ENCODE results near the gene RAB11B.

GRCh38 chr19:8399681-8400188 is 9.6 kb downstream of the RAB11B start:
- TF ChIP-seq IRF5 (IDR thresholded peaks at IDR 0.05; ENCODE audit: borderline replicate concordance) (no peak), REST (IDR thresholded peaks at IDR 0.05; ENCODE audit: low read depth, low read length) (no peak)
- TF ChIP-seq, protein P1, sequence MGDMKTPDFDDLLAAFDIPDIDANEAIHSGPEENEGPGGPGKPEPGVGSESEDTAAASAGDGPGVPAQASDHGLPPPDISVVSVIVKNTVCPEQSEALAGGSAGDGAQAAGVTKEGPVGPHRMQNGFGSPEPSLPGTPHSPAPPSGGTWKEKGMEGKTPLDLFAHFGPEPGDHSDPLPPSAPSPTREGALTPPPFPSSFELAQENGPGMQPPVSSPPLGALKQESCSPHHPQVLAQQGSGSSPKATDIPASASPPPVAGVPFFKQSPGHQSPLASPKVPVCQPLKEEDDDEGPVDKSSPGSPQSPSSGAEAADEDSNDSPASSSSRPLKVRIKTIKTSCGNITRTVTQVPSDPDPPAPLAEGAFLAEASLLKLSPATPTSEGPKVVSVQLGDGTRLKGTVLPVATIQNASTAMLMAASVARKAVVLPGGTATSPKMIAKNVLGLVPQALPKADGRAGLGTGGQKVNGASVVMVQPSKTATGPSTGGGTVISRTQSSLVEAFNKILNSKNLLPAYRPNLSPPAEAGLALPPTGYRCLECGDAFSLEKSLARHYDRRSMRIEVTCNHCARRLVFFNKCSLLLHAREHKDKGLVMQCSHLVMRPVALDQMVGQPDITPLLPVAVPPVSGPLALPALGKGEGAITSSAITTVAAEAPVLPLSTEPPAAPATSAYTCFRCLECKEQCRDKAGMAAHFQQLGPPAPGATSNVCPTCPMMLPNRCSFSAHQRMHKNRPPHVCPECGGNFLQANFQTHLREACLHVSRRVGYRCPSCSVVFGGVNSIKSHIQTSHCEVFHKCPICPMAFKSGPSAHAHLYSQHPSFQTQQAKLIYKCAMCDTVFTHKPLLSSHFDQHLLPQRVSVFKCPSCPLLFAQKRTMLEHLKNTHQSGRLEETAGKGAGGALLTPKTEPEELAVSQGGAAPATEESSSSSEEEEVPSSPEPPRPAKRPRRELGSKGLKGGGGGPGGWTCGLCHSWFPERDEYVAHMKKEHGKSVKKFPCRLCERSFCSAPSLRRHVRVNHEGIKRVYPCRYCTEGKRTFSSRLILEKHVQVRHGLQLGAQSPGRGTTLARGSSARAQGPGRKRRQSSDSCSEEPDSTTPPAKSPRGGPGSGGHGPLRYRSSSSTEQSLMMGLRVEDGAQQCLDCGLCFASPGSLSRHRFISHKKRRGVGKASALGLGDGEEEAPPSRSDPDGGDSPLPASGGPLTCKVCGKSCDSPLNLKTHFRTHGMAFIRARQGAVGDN (IDR thresholded peaks at IDR 0.05) = no peak
- TF ChIP-seq, protein P2, sequence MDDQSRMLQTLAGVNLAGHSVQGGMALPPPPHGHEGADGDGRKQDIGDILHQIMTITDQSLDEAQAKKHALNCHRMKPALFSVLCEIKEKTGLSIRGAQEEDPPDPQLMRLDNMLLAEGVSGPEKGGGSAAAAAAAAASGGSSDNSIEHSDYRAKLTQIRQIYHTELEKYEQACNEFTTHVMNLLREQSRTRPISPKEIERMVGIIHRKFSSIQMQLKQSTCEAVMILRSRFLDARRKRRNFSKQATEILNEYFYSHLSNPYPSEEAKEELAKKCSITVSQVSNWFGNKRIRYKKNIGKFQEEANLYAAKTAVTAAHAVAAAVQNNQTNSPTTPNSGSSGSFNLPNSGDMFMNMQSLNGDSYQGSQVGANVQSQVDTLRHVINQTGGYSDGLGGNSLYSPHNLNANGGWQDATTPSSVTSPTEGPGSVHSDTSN (IDR thresholded peaks at IDR 0.05; ENCODE audit: insufficient replicate concordance, low read depth, low read length) = no peak
- TF ChIP-seq, protein P3, sequence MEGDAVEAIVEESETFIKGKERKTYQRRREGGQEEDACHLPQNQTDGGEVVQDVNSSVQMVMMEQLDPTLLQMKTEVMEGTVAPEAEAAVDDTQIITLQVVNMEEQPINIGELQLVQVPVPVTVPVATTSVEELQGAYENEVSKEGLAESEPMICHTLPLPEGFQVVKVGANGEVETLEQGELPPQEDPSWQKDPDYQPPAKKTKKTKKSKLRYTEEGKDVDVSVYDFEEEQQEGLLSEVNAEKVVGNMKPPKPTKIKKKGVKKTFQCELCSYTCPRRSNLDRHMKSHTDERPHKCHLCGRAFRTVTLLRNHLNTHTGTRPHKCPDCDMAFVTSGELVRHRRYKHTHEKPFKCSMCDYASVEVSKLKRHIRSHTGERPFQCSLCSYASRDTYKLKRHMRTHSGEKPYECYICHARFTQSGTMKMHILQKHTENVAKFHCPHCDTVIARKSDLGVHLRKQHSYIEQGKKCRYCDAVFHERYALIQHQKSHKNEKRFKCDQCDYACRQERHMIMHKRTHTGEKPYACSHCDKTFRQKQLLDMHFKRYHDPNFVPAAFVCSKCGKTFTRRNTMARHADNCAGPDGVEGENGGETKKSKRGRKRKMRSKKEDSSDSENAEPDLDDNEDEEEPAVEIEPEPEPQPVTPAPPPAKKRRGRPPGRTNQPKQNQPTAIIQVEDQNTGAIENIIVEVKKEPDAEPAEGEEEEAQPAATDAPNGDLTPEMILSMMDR (IDR thresholded peaks at IDR 0.05 in 2 of 3, conservative IDR thresholded peaks at IDR 0.05 in 1 of 3; ENCODE audit: control insufficient read depth in 2 of 3, extremely low read depth in 1 of 3, insufficient read depth in 1 of 3, low read depth in 3 of 3, low read length in 3 of 3) = no peak
